Measurements from ENCODE around the gene TULP4.

TULP4 gene, protein sequence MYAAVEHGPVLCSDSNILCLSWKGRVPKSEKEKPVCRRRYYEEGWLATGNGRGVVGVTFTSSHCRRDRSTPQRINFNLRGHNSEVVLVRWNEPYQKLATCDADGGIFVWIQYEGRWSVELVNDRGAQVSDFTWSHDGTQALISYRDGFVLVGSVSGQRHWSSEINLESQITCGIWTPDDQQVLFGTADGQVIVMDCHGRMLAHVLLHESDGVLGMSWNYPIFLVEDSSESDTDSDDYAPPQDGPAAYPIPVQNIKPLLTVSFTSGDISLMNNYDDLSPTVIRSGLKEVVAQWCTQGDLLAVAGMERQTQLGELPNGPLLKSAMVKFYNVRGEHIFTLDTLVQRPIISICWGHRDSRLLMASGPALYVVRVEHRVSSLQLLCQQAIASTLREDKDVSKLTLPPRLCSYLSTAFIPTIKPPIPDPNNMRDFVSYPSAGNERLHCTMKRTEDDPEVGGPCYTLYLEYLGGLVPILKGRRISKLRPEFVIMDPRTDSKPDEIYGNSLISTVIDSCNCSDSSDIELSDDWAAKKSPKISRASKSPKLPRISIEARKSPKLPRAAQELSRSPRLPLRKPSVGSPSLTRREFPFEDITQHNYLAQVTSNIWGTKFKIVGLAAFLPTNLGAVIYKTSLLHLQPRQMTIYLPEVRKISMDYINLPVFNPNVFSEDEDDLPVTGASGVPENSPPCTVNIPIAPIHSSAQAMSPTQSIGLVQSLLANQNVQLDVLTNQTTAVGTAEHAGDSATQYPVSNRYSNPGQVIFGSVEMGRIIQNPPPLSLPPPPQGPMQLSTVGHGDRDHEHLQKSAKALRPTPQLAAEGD (N-terminal part only)

DNA sequence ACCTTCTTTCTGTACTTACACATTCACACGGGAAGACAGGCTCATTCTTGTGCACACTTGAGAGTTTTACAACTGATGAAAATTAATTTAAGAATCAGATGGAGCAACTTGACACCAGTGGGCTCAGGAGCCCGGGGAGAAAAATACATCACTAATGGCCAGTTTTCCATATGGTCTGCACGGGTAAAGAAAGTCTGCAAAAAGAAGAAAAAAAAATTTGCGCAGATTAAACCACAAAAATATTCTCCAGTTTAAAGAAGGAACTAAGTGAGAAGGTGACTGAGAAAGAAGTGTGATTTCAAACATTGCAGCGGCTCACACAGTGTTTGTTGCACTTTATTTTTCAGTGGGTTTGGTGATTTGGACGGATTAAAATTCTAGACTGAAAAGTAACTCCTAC lies at the start of gene TULP4:
TSS of gene TULP4 (plus strand) at position 301 of the 400 bp plus-strand sequence. CDS start 1,552 bp downstream, outside the sequence.
- DNase-seq = no peak

- DNase-seq = no peak
These were observed 49.5 kb upstream of the TULP4 start for GRCh38 chr6:158262755-158263154.

GRCh38 chr6:158264180-158264579 lies 48.1 kb upstream of the TULP4 start:
- DNase-seq = no peak

- no peak for DNase-seq
These were observed 46.1 kb upstream of the TULP4 start for GRCh38 chr6:158266131-158266530.

- DNase-seq = no peak
These were observed 43.7 kb upstream of the TULP4 start for GRCh38 chr6:158268361-158269147.

- DNase-seq = no peak
These were observed 42.6 kb upstream of the TULP4 start for GRCh38 chr6:158269657-158270056.

DNA sequence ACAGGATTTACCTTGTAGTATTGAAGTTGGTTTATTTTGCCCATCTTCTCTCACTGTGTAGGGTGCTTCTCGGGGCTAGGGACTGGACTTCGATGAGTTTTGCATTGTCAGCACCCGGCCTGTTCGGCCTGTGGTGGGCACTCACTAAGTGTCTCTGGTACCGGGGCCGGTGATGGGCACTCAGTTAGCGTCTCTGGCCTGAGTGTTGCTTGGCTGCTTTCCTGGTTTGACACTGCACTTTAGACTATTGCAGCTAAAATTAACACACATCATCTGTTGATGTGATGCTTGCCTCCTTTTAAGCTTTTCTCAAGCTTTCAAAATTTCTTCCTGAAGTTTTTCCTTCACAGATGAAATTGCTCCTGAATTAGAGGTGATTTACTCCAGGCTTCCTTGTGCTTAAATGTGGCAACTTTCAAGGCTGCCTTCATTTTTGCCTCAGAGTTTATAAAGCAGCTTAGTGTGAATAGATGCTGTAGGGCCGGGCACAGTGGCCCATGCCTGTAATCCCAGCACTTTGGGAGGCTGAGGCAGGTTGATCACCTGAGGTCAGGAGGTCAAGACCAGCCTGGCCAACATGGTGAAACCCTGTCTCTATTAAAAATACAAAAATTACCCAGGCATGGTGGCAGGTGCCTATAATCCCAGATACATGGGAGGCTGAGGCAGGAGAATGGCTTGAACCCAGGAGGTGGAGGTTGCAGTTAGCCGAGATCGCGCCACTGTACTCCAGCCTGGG lies 41.7 kb upstream of the TULP4 start:
- no peak for DNase-seq

DNA sequence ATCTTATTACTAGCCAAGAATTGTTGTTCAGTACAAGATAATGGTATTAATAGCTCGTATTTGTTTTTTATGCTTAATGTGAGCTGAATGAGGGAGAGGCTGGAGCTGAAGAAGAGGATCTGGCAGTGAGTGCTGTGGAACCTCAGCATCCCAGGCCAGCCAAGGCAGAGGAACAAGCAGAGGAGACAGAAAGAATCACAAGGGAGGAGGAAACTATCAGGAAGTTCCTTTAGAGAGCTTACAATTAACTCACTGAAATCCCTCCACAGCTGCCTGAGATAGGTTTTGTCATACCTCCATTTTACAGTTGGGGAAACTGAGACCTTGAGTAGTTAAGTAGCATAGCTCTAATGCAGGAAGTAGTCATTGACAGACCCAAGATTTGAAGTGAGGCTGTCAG lies 39.9 kb upstream of the TULP4 start:
- no peak for DNase-seq

GRCh38 chr6:158278004-158278403 lies 34.3 kb upstream of the TULP4 start:
- DNase-seq = no peak

GRCh38 chr6:158279615-158280014 lies 32.6 kb upstream of the TULP4 start:
- DNase-seq = no peak

GRCh38 chr6:158283304-158283980 lies 28.8 kb upstream of the TULP4 start:
- DNase-seq = peak; percentile 44

GRCh38 chr6:158284007-158284875 lies 28.0 kb upstream of the TULP4 start:
- DNase-seq = peak; percentile 37

DNA sequence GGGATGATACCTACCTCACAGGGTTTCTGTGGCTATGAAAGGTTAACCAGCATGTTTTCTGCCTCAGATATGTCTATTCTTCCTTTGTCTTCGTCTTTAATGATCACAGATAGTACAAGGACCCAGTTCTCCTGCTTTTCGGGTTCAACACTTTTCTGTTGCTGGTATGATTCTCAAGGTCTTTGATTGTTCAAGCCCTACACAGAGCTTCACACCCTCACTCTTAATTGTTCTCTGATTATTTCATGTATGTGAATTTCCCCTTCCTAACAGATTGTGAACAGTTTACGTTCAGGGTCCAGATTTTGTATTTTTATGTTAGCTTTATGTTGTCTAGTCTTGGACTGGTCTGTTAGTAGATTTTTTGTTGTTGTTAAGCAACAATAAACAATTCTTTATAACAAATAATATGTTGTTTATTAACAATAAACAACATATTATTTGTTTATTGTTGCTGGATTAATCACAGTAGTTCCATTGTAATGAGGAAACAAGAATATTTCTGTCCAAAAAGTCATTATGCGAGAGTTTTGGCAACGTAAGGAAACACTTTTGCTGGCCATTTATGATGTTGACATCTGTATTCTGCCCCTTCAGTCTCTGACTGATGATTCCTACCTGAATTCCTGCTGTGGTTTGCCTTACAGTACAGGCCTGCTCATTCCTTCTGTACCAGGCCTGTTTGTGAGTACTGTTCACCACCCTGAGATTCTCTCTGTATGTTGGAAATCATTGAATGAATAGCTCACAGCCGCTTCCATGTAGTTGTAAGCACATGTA lies 27.2 kb upstream of the TULP4 start:
- no peak for DNase-seq

DNA sequence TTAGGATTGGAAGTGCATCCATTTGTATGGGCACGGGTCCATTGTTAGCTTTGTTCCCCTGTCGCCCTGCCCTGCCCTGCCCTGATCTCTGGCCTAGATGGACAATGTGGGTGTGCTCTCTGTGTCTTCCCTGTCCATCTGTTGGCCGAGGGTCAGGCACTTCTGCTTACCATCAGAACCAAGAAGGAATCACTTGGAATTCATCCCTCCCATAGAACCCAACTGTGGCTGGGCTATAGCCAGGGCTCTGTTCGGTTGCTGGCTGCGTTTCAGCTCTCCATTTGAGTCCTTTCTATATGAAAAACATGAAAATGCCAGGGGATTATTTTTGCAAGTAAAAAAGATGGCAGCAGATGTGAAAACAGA lies 26.6 kb upstream of the TULP4 start:
- no peak for DNase-seq

- DNase-seq = no peak
These were observed 25.9 kb upstream of the TULP4 start for GRCh38 chr6:158286413-158286812.

GRCh38 chr6:158287047-158287446 lies 25.2 kb upstream of the TULP4 start:
- DNase-seq = no peak

- peak; percentile 37 for DNase-seq
These were observed 22.2 kb upstream of the TULP4 start for GRCh38 chr6:158290040-158290439.

- DNase-seq = peak; percentile 77
These were observed 21.6 kb upstream of the TULP4 start for GRCh38 chr6:158290659-158291058.

- DNase-seq = no peak
These were observed 20.2 kb upstream of the TULP4 start for GRCh38 chr6:158292016-158292415.

DNA sequence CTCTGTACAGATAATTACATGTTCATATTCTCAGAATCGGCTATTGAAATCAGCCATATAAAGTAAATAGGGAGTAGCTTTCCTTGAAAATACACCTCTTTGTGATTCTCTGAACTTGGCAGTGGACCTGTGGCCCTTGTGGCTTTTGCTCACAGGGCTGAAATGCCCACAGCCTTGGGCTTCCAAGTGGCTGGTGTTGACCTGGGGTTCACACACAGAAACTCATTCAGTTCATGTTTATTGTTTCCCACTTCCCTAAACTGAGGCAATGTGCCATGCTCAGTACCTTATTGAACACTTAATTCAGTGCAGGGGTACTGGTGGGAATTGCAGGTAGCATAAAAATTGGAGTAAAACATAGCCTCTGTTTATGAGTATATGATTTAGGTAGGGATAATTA lies 19.1 kb upstream of the TULP4 start:
- DNase-seq = no peak

All from CD4-positive, alpha-beta T cell treated with Interleukin-10 for 1 hour (primary cell).